ENCODE data around the gene SPOUT1. TPM values are rescaled to one million over a fixed set of nuclear protein-coding genes. Genes with fewer than 3 reads are reported as not detected.
A peak's percentile ranks its signal among the peaks of the same experiment; 100 is the strongest.
"Not testable (repeated sequence)": the region's sequence is repeated elsewhere in the genome, so short reads cannot be mapped to it uniquely, and the experiment has no call there.

The SPOUT1 gene
- total RNA-seq, 1 experiment from 2014 or later = 16.7 TPM

- no peak for DNase-seq (ENCODE audit: low spot score)
Measured at GRCh38 chr9:128809831-128810230, 19.8 kb downstream of the SPOUT1 start.

GRCh38 chr9:128809036-128809599 lies 20.5 kb downstream of the SPOUT1 start:
- no peak for DNase-seq (ENCODE audit: low spot score)

GRCh38 chr9:128808543-128808942 lies 21.1 kb downstream of the SPOUT1 start:
- no peak for DNase-seq (ENCODE audit: low spot score)

- DNase-seq (ENCODE audit: low spot score) = no peak
Measured at GRCh38 chr9:128807827-128808226, 21.8 kb downstream of the SPOUT1 start.

GRCh38 chr9:128805661-128806060 lies 23.9 kb downstream of the SPOUT1 start:
- no peak for DNase-seq (ENCODE audit: low spot score)

- no peak for DNase-seq (ENCODE audit: low spot score)
Measured at GRCh38 chr9:128802482-128802881, 27.1 kb downstream of the SPOUT1 start.

- DNase-seq (ENCODE audit: low spot score) = no peak
Measured at GRCh38 chr9:128800061-128800460, 29.5 kb downstream of the SPOUT1 start.

GRCh38 chr9:128798896-128799295 lies 30.7 kb downstream of the SPOUT1 start:
- DNase-seq (ENCODE audit: low spot score) = no peak

- DNase-seq (ENCODE audit: low spot score) = not testable (repeated sequence)
Measured at GRCh38 chr9:128794961-128795360, 34.6 kb downstream of the SPOUT1 start.

- DNase-seq (ENCODE audit: low spot score) = no peak
Measured at GRCh38 chr9:128792978-128793686, 36.5 kb downstream of the SPOUT1 start.

- DNase-seq (ENCODE audit: low spot score) = no peak
Measured at GRCh38 chr9:128792134-128792533, 37.5 kb downstream of the SPOUT1 start.

- DNase-seq (ENCODE audit: low spot score) = no peak
Measured at GRCh38 chr9:128790536-128790935, 39.1 kb downstream of the SPOUT1 start.

- DNase-seq (ENCODE audit: low spot score) = no peak
Measured at GRCh38 chr9:128788445-128788844, 41.1 kb downstream of the SPOUT1 start.

- no peak for DNase-seq (ENCODE audit: low spot score)
Measured at GRCh38 chr9:128787659-128788058, 41.9 kb downstream of the SPOUT1 start.

GRCh38 chr9:128786681-128787601 lies 42.7 kb downstream of the SPOUT1 start, which contains the start of gene TBC1D13:
TBC1D13 (plus strand) TSS chr9:128787253; CDS start chr9:128787354, 101 bp downstream.
- peak; percentile 73 for DNase-seq (ENCODE audit: low spot score)

- DNase-seq (ENCODE audit: low spot score) = no peak
Measured at GRCh38 chr9:128785427-128785826, 44.2 kb downstream of the SPOUT1 start.

- no peak for DNase-seq (ENCODE audit: low spot score)
Measured at GRCh38 chr9:128782669-128783068, 46.9 kb downstream of the SPOUT1 start.

- DNase-seq (ENCODE audit: low spot score) = no peak
Measured at GRCh38 chr9:128781187-128782070, 48.2 kb downstream of the SPOUT1 start.

- DNase-seq (ENCODE audit: low spot score) = not testable (repeated sequence)
Measured at GRCh38 chr9:128780093-128780492, 49.5 kb downstream of the SPOUT1 start.

GRCh38 chr9:128774804-128775203 lies 54.8 kb downstream of the SPOUT1 start:
- no peak for DNase-seq (ENCODE audit: low spot score)

GRCh38 chr9:128773049-128773448 lies 56.5 kb downstream of the SPOUT1 start:
- DNase-seq (ENCODE audit: low spot score) = no peak

All from H4 (cell line).